ENCODE measurements around the gene PAK4. TPM values are rescaled to one million over a fixed set of nuclear protein-coding genes. Genes with fewer than 3 reads are reported as not detected.

PAK4 gene
- total and polyA plus RNA-seq, 3 donors from 2014 or later = 61.0 to 88.3 (median 84.3) TPM

DNA sequence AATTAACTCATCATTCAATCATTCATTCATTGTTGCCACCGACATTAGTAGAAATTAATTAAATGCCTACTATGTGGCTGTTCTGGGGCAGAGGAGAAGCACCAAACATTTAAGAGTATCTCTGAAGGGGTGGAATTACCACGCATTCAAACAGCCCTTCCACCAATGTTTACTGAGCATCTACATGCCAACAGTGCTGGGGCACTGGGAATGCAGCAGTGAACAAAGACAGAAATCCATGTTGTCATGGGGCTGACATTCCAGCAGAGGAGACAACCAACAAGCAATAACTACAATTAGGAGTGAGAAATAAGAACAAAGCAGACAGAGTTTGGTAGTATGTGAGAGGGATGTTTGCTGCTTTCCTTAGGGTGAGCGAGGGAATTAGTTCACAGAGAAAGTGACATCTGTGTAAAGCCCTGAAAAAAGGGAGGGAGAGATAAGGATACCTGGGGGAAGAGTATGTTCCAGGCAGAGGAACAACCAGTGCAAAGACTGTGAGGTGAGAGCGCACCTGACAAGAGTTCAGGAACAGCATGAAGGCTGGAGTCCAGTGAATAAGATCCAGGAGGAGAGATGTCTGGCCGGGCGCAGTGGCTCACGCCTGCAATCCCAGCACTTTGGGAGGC is 1.3 kb upstream of the PAK4 start:
- DNase-seq = no peak
- Histone ChIP-seq H3K27ac (no peak overlapping the region), H3K36me3 (ENCODE audit: low read depth, missing control alignments) (no peaks in the 10 kb centered on the region), H3K4me1 (peaks cover 35% of the 10 kb centered on the region), H3K27me3 (no peaks in the 10 kb centered on the region), H3K9me3 (no peaks in the 10 kb centered on the region), H3K4me3 (no peak overlapping the region)
- intact Hi-C loops (cut with DNase I; ENCODE audit: low total_unique reads) = no loop called here
- no peak for TF ChIP-seq POLR2A (IDR thresholded peaks at IDR 0.05)
- TF ChIP-seq, protein P1, sequence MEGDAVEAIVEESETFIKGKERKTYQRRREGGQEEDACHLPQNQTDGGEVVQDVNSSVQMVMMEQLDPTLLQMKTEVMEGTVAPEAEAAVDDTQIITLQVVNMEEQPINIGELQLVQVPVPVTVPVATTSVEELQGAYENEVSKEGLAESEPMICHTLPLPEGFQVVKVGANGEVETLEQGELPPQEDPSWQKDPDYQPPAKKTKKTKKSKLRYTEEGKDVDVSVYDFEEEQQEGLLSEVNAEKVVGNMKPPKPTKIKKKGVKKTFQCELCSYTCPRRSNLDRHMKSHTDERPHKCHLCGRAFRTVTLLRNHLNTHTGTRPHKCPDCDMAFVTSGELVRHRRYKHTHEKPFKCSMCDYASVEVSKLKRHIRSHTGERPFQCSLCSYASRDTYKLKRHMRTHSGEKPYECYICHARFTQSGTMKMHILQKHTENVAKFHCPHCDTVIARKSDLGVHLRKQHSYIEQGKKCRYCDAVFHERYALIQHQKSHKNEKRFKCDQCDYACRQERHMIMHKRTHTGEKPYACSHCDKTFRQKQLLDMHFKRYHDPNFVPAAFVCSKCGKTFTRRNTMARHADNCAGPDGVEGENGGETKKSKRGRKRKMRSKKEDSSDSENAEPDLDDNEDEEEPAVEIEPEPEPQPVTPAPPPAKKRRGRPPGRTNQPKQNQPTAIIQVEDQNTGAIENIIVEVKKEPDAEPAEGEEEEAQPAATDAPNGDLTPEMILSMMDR (IDR thresholded peaks at IDR 0.05) = no peak
- WGBS, 2 donors = 62% methylated on average over 7 of the region's 7 CpGs

DNA sequence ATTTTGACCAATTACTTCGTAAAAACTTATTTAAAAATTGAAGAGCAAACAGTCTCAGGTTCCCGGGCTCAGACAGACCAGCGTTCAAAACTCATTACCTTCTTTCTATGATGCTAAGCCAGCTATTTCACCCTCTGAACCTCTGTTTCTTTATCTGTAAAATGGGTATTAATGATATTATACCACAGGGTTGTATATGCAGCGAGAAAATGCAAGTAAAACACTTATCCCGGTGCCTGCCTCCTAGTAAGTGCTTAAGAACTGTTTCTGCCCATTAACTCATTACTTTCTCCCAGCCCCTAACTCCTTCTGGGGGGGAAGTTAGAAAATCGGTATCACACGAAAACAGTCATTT is 410 bp upstream of the PAK4 start:
- TF ChIP-seq, protein P1 (IDR thresholded peaks at IDR 0.05) = peak in 1 of 3 experiments; percentile 3
- TF ChIP-seq POLR2A (IDR thresholded peaks at IDR 0.05) = no peak
- peak overlapping the region; percentile 76 to 97 for H3K4me3 ChIP-seq
- H3K27ac ChIP-seq = peak overlapping the region; percentile 59 to 80
- no peaks in the 10 kb centered on the region for H3K27me3 ChIP-seq
- intact Hi-C loops (cut with DNase I; ENCODE audit: low total_unique reads) = loop anchor here (5.0 kb wide), 1 partner anchor 202 kb away; no protein-coding TSS in a partner anchor
- peaks cover 41% of the 10 kb centered on the region for H3K4me1 ChIP-seq
- no peak for DNase-seq
- no peaks in the 10 kb centered on the region for H3K9me3 ChIP-seq
- no peaks in the 10 kb centered on the region for H3K36me3 ChIP-seq (ENCODE audit: low read depth, missing control alignments)
- WGBS, 2 donors = 24 to 28% methylated on average over 7 of the region's 7 CpGs

DNA sequence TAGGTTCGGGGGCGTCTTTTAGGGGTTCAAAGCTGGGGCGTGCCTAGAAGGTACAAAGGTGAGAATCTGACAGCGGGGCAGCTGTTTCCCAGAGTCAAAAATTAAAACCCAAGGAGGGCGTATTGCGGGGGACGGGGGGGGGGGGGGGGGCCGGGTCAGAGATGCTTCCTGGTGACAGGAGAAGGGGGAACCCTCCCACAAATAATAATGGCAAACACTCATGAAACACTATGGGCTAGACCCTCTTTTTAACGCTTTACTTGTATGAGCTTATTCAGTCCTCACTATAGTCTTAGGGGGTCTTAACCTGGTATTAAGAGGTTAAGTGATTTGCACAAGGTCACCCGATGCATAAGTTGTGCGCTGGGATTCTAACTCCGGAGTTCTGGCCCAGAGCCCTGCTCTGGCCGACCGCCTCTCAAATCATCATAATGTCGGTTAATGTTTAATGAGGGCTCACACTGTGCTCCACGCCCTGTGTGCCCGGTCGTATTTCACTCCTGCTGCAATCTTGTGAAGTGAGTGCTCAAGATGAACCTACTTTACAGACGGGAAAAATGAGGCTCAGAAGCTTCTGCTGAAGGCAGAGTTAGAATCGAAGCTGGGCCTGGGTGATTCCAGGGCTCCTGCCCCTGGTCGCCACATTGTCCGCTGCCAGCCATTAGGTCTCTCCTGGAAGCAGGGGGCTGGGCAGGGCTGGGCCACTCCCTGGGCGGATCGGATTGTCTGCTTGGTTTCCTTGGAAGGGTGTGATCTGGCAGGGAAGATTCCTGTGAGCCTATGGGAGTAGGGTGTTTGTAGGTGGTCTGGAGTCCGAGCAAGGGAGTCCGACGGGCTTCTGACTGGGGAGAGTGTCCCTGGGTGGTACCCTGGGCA is 964 bp downstream of the PAK4 start:
- intact Hi-C loops (cut with DNase I; ENCODE audit: low total_unique reads) = loop anchor here (5.0 kb wide), 1 partner anchor 201 kb away; no protein-coding TSS in a partner anchor
- Histone ChIP-seq H3K9me3 (no peaks in the 10 kb centered on the region), H3K4me1 (peaks cover 55% of the 10 kb centered on the region), H3K4me3 (peak overlapping the region; percentile 76 to 97), H3K36me3 (ENCODE audit: low read depth, missing control alignments) (no peaks in the 10 kb centered on the region), H3K27ac (peak overlapping the region; percentile 92 to 93), H3K27me3 (no peaks in the 10 kb centered on the region)
- DNase-seq = peak; percentile 60
- WGBS, 2 donors = 8 to 17% methylated on average over 24 to 26 of the region's 27 CpGs
- no peak for TF ChIP-seq POLR2A (IDR thresholded peaks at IDR 0.05)
- TF ChIP-seq, protein P1 (IDR thresholded peaks at IDR 0.05) = no peak

DNA sequence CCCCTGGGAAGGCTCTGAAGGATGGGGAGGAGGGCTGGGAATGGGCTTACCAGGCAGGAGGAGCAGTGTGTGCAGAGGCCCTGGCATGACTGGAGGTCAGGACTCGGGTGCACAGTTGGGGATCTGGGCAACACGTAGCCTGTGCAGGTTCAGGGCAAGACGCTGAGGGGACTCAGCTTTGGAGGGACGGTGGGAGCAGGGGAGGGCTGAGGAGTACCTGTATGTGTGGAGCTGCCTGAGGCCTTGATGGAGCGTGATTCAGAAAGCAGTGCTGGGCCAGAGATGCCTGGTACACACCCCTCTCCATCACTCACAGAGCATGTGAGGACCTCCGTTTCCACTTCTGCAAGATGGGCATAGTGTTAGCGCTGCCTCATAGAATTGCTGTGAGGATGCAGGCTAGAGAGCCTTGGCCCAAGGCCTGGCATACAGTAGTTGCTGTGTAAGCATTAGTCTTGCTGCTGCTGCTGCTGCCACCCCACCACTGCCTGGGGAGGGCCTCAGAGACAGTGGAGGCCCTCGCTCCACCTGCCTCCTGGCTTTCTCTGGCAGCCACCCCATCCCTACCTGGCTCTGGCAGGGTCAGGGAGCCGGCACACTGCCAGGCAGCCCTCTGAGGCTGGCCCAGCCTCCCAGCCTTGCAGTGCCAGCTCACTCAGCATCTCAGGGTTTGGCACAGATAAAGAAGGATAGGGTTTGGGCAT is 2.4 kb downstream of the PAK4 start:
- Histone ChIP-seq H3K4me1 (peaks cover 69% of the 10 kb centered on the region), H3K9me3 (no peaks in the 10 kb centered on the region), H3K36me3 (ENCODE audit: low read depth, missing control alignments) (no peaks in the 10 kb centered on the region), H3K27ac (no peak overlapping the region), H3K4me3 (no peak overlapping the region), H3K27me3 (no peaks in the 10 kb centered on the region)
- WGBS, 2 donors = 54 to 62% methylated on average over 7 to 9 of the region's 9 CpGs
- no peak for TF ChIP-seq POLR2A (IDR thresholded peaks at IDR 0.05)
- TF ChIP-seq, protein P1 (IDR thresholded peaks at IDR 0.05) = no peak
- no peak for DNase-seq
- intact Hi-C loops (cut with DNase I; ENCODE audit: low total_unique reads) = loop anchor here (5.0 kb wide), 1 partner anchor 199 kb away; no protein-coding TSS in a partner anchor
